B cell (primary cell): Measurements from ENCODE around the gene UQCC3. TPM values are rescaled to one million over a fixed set of nuclear protein-coding genes. Genes with fewer than 3 reads are reported as not detected.
A peak's percentile ranks its signal among the peaks of the same experiment; 100 is the strongest.

Source experiments
- ATAC-seq: fragments of 200-7000 bp; cut with Tn5 transposase; one replicate; pipeline ENCODE4 v1.10.0; 2021; ENCODE audit warnings: low read depth, mild to moderate bottlenecking, moderate number of reproducible peaks, moderate library complexity
- CTCF ChIA-PET: fragments of 350-600 bp; sonication (Branson Sonifier 250); formaldehyde crosslinking; loops from one replicate; lab custom pipeline; 2021; ENCODE audit warnings: antibody characterized with exemption, inconsistent platforms; lab: Charles Lee
- POLR2A ChIA-PET: fragments of 350-600 bp; sonication (Branson Sonifier 250); formaldehyde crosslinking; loops from one replicate; lab custom pipeline; 2021; ENCODE audit warnings: antibody characterized with exemption; lab: Charles Lee
- DNase-seq: peaks from one replicate; pipeline ENCODE4 v3.0.0; 2013
- H2AFZ ChIP-seq: 2 replicates; pipeline ENCODE4 v1.6.1; 2012; ENCODE audit warnings: mild to moderate bottlenecking, low read depth, low read length; ENCODE audit not compliant: insufficient read depth, poor library complexity, severe bottlenecking
- H3K27ac ChIP-seq, 2 donors: 1 replicate in 1 of 2; 2 replicates in 1 of 2; pipeline ENCODE4 v1.5.1; 2012 to 2013; ENCODE audit warnings: low read length in 2 of 2, mild to moderate bottlenecking in 2 of 2, moderate library complexity in 1 of 2
- H3K27me3 ChIP-seq, 4 experiments: fragments of 200-600 bp in 1 of 4; sonication (generic) in 1 of 4; replicated peaks in 1 of 4; 1 replicate in 2 of 4; 2 replicates in 2 of 4; pipeline versions ENCODE4 v1.6.1 to v1.7.0; 2013 to 2016; ENCODE audit warnings: low read length in 3 of 4, mild to moderate bottlenecking in 2 of 4, mixed read lengths in 1 of 4, moderate library complexity in 1 of 4; ENCODE audit not compliant: insufficient read depth in 4 of 4, control insufficient read depth in 3 of 4; ENCODE audit errors: control extremely low read depth in 1 of 4
- H3K36me3 ChIP-seq, 2 experiments: replicated peaks in 1 of 2; 1 replicate in 1 of 2; 2 replicates in 1 of 2; pipeline versions ENCODE4 v1.6.1 to v1.7.1; 2013; ENCODE audit warnings: low read length in 1 of 2; ENCODE audit not compliant: insufficient read depth in 2 of 2, control insufficient read depth in 1 of 2; ENCODE audit errors: control extremely low read depth in 1 of 2, extremely low read depth in 1 of 2
- H3K4me1 ChIP-seq, 2 donors: fragments of 200-600 bp in 1 of 2; sonication (generic) in 1 of 2; 1 replicate in 1 of 2; 2 replicates in 1 of 2; pipeline versions ENCODE4 v1.5.1 to v1.6.1; 2013 to 2017; ENCODE audit warnings: low read length in 2 of 2; ENCODE audit not compliant: control insufficient read depth in 2 of 2, insufficient read depth in 2 of 2
- H3K4me2 ChIP-seq: replicated peaks from 2 replicates; pipeline ENCODE3; 2012; ENCODE audit warnings: mild to moderate bottlenecking, low read depth, low read length; ENCODE audit not compliant: poor library complexity, severe bottlenecking
- H3K4me3 ChIP-seq, 5 experiments: fragments of 200-600 bp in 1 of 5; sonication (generic) in 1 of 5; 1 replicate in 3 of 5; 2 replicates in 2 of 5; pipeline versions ENCODE4 v1.5.1 to v1.7.0; 2011 to 2016; ENCODE audit warnings: low read length in 4 of 5, mild to moderate bottlenecking in 4 of 5, low read depth in 2 of 5, control low read depth in 1 of 5, moderate library complexity in 1 of 5; ENCODE audit not compliant: insufficient read depth in 1 of 5; ENCODE audit errors: control extremely low read depth in 1 of 5, extremely low read depth in 1 of 5
- H3K79me2 ChIP-seq: fragments of 200-600 bp; sonication (generic); one replicate; pipeline ENCODE4 v1.6.0; 2016; ENCODE audit warnings: low read length; ENCODE audit not compliant: control insufficient read depth, insufficient read depth
- H3K9ac ChIP-seq: fragments of 200-600 bp; sonication (generic); 2 replicates; pipeline ENCODE4 v1.6.1; 2017; ENCODE audit warnings: mild to moderate bottlenecking, low read length, moderate library complexity
- H3K9me3 ChIP-seq, 3 donors: one replicate each; pipeline versions ENCODE4 v1.6.1 to v1.7.1; 2013; ENCODE audit warnings: low read length in 2 of 3; ENCODE audit not compliant: control insufficient read depth in 2 of 3, insufficient read depth in 1 of 3; ENCODE audit errors: control extremely low read depth in 1 of 3
- H4K20me1 ChIP-seq: 2 replicates; pipeline ENCODE4 v1.6.0; 2012; ENCODE audit warnings: mild to moderate bottlenecking, low read length; ENCODE audit not compliant: insufficient read depth, control insufficient read depth, poor library complexity, severe bottlenecking
- H3K27ac Mint-ChIP-seq: one replicate; pipeline ENCODE4 v1.8.0; 2021; ENCODE audit warnings: mixed read lengths
- H3K27me3 Mint-ChIP-seq: one replicate; pipeline ENCODE4 v1.8.0; 2021; ENCODE audit warnings: mixed read lengths
- H3K4me1 Mint-ChIP-seq: one replicate; pipeline ENCODE4 v1.8.0; 2021; ENCODE audit warnings: mixed read lengths
- H3K4me3 Mint-ChIP-seq: one replicate; pipeline ENCODE4 v1.8.0; 2021; ENCODE audit warnings: mixed read lengths
- H3K9me3 Mint-ChIP-seq: one replicate; pipeline ENCODE4 v1.8.0; 2022; ENCODE audit warnings: mixed read lengths; ENCODE audit not compliant: insufficient read depth
- CTCF ChIP-seq: fragments of 200-600 bp; IDR thresholded peaks from one replicate; pipeline ENCODE4 v1.8.0; 2022; ENCODE audit warnings: antibody characterized with exemption, mild to moderate bottlenecking
- EZH2 ChIP-seq: IDR thresholded peaks from 2 replicates; pipeline ENCODE4 v1.6.1; 2012; ENCODE audit warnings: borderline replicate concordance, low read depth, mild to moderate bottlenecking, moderate library complexity, low read length; ENCODE audit not compliant: insufficient read depth, poor library complexity, severe bottlenecking
- WGBS: methylation state at CpG from one replicate; pipeline ENCODE4 v1.1.5; 2013; ENCODE audit warnings: missing lambda C conversion rate; ENCODE audit not compliant: insufficient coverage; 5-methylcytosine and 5-hydroxymethylcytosine counted together
- intact Hi-C: fragments of 100-400 bp; cut with micrococcal nuclease; formaldehyde crosslinking; loops from one replicate; pipeline ENCODE4 v1.10.0; 2022
- polyA plus RNA-seq: library from polyadenylated mRNA; depleted of rRNA; stranded (reverse); fragments of >200 nt; gene quantifications from 2 replicates; pipeline ENCODE4 v1.2.3, GENCODE V29; 2012
- total RNA-seq, 2 donors: library from RNA; stranded (reverse); fragments of 120-200 nt in 1 of 2; gene quantifications; 1 replicate in 1 of 2; 2 replicates in 1 of 2; pipeline versions ENCODE4 v1.2.3 to v1.2.4, GENCODE V29; 2013 to 2022

Gene UQCC3
- total and polyA plus RNA-seq, 2 donors (not counting 1 experiment from before 2014, with no cell fraction given) = 5.6 to 6.5 TPM

DNA sequence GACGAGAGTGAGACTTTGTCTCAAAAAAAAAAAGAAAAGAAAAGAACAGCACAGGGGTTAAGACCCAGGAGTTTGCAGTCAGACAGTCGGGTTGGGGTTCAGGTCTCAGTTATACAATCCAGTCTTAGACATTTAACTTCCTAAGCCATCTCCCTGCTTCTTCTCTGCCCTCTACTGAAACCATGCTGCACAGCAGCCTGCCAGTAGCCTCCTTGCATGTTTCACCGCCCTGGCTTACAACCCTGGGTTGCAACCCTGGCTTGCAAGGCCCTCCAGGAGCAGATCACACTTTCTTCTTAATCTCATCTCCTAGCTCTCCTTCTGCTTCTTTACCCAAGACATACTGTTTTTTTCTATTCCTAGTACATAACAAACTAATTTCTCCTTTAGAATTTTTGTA is 43.8 kb upstream of the UQCC3 start:
- POLR2A ChIA-PET = interaction anchor here (0.7 to 1.1 kb wide), 2 partner anchors 19 to 25 kb away, joined by 4 read pairs; partner anchors contain the start of gene INTS5
- Histone ChIP-seq H3K9me3 (no peaks in the 10 kb centered on the region), H3K4me3 (no peak overlapping the region), H3K27me3 (no peaks in the 10 kb centered on the region), H3K4me2 (no peak overlapping the region), H3K36me3 (peaks cover 26 to 64% of the 10 kb centered on the region in 2 experiments), H3K27ac (no peak overlapping the region), H3K9ac (no peak overlapping the region), H3K79me2 (peaks cover 7% of the 10 kb centered on the region), H2AFZ (no peak overlapping the region), H3K4me1 (no peaks in the 10 kb centered on the region), H4K20me1 (no peaks in the 10 kb centered on the region)
- TF ChIP-seq CTCF = no peak
- no peak for TF ChIP-seq EZH2
- ATAC-seq = no peak
- peak overlapping the region; percentile 59 for H3K27ac Mint-ChIP-seq
- no peaks in the 10 kb centered on the region for H3K9me3 Mint-ChIP-seq
- 89% methylated on average over 2 of the region's 3 CpGs for WGBS
- no peaks in the 10 kb centered on the region for H3K27me3 Mint-ChIP-seq
- CTCF ChIA-PET = interaction anchor here (0.6 to 1.5 kb wide), 2 partner anchors 16 to 70 kb away, joined by 3 to 4 read pairs; no protein-coding TSS in a partner anchor
- intact Hi-C loops = no loop called here
- no peak overlapping the region for H3K4me3 Mint-ChIP-seq
- no peak for DNase-seq
- no peaks in the 10 kb centered on the region for H3K4me1 Mint-ChIP-seq

DNA sequence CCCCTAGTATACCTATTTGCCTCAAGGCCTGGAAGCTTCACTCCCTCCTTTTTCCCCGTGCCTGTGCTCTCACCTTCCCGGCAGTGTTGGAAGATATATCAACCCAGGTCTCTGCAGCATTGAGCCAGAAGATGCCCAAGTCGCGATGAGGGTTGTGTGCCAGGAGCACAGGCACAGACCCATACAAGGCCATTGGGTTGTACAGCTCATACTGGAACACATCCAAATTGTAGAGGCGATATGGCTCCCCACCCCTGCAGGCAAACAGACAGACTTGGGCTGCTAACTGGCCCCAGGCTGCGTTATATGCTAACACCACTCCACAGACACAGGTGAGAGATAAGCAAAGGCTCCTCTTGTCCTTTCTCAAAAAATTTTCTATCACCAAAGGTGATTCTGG is 39.0 kb upstream of the UQCC3 start:
- no peak for ATAC-seq
- CTCF ChIA-PET = interaction anchor here (0.6 kb wide), 1 partner anchor 230 kb away, joined by 3 read pairs; no protein-coding TSS in a partner anchor
- intact Hi-C loops = no loop called here

More for the DNA sequence above, 39.0 kb upstream of the UQCC3 start:
- no peaks in the 10 kb centered on the region for H3K27me3 ChIP-seq
- TF ChIP-seq CTCF (no peak), EZH2 (no peak)
- H3K9me3 Mint-ChIP-seq = no peaks in the 10 kb centered on the region
- no peak overlapping the region for H3K4me3 ChIP-seq
- H3K9me3 ChIP-seq = no peaks in the 10 kb centered on the region
- no peaks in the 10 kb centered on the region for H3K27me3 Mint-ChIP-seq
- POLR2A ChIA-PET = no interaction called here
- no peak for DNase-seq
- H3K4me3 Mint-ChIP-seq = no peak overlapping the region
- H2AFZ ChIP-seq = no peak overlapping the region
- 95% methylated on average over 6 of the region's 6 CpGs for WGBS
- peaks cover 52% of the 10 kb centered on the region for H3K79me2 ChIP-seq
- H4K20me1 ChIP-seq = peaks cover 8% of the 10 kb centered on the region
- H3K4me2 ChIP-seq = no peak overlapping the region
- H3K27ac ChIP-seq = no peak overlapping the region
- peaks cover 2 to 4% of the 10 kb centered on the region in 2 donors for H3K4me1 ChIP-seq
- H3K4me1 Mint-ChIP-seq = peaks cover 8% of the 10 kb centered on the region
- H3K9ac ChIP-seq = no peak overlapping the region
- peaks cover 39 to 77% of the 10 kb centered on the region in 2 experiments for H3K36me3 ChIP-seq
- no peak overlapping the region for H3K27ac Mint-ChIP-seq
